RWPE1 (cell line): ENCODE results near the gene ADAMTS20.

Source experiments
- CTCF ChIA-PET: fragments of 350-600 bp; sonication (Branson Sonifier 250); formaldehyde crosslinking; extraction: SDS; loops from one replicate; lab custom pipeline; 2021; lab: Yijun Ruan, JAX
- POLR2A ChIA-PET: fragments of 400-600 bp; formaldehyde crosslinking; extraction: SDS; loops from one replicate; lab custom pipeline; 2020; ENCODE audit warnings: antibody characterized with exemption; ENCODE audit not compliant: low non-redundant PET; lab: Yijun Ruan, JAX
- DNase-seq: peaks from one replicate; pipeline ENCODE4 v3.0.0; 2012; ENCODE audit warnings: low spot score
- H3K27ac ChIP-seq: fragments of 450-650 bp; 2 replicates; pipeline ENCODE4 v1.5.1; 2017
- CTCF ChIP-seq: fragments of 450-650 bp; conservative IDR thresholded peaks from 2 replicates; pipeline ENCODE4 v1.5.1; 2017; ENCODE audit warnings: low read depth, mild to moderate bottlenecking

The ADAMTS20 gene

GRCh38 chr12:43501703-43502102, 50.3 kb downstream of the ADAMTS20 start:
- ChIA-PET CTCF (interaction anchor here (0.6 to 0.8 kb wide), 3 partner anchors 58 to 381 kb away, joined by 3 to 4 read pairs (median 4); no protein-coding TSS in a partner anchor), POLR2A (no interaction called here)
- peak; percentile 23 for DNase-seq
- TF ChIP-seq CTCF, result peak; percentile 32
- H3K27ac ChIP-seq, result no peak overlapping the region

- TF ChIP-seq CTCF, result no peak
- ChIA-PET CTCF (no interaction called here), POLR2A (no interaction called here)
- H3K27ac ChIP-seq, result no peak overlapping the region
- no peak for DNase-seq
Measured at GRCh38 chr12:43493261-43493797, 58.7 kb downstream of the ADAMTS20 start.

- no peak overlapping the region for H3K27ac ChIP-seq
- DNase-seq, result no peak
- TF ChIP-seq CTCF, result no peak
- POLR2A ChIA-PET, result no interaction called here
- CTCF ChIA-PET, result interaction anchor here (1.1 kb wide), 1 partner anchor 223 kb away, joined by 3 read pairs; no protein-coding TSS in a partner anchor
Measured at GRCh38 chr12:43482311-43483085, 69.5 kb downstream of the ADAMTS20 start.

- POLR2A ChIA-PET, result no interaction called here
- DNase-seq, result no peak
- TF ChIP-seq CTCF, result no peak
- CTCF ChIA-PET, result no interaction called here
- no peak overlapping the region for H3K27ac ChIP-seq
Measured at GRCh38 chr12:43480591-43480990, 71.4 kb downstream of the ADAMTS20 start.

GRCh38 chr12:43462741-43463140, 89.3 kb downstream of the ADAMTS20 start:
- no peak overlapping the region for H3K27ac ChIP-seq
- TF ChIP-seq CTCF, result no peak
- ChIA-PET POLR2A (no interaction called here), CTCF (no interaction called here)
- DNase-seq, result no peak

GRCh38 chr12:43462080-43462479, 89.9 kb downstream of the ADAMTS20 start:
- POLR2A ChIA-PET, result no interaction called here
- no peak overlapping the region for H3K27ac ChIP-seq
- no peak for DNase-seq
- CTCF ChIA-PET, result interaction anchor here (0.6 kb wide), 1 partner anchor 1066 kb away, joined by 3 read pairs; no protein-coding TSS in a partner anchor
- no peak for TF ChIP-seq CTCF
